Raji (cell line): Measurements from ENCODE around the gene POLR2L.

ENCODE experiments used
- POLR2A ChIP-seq: IDR thresholded peaks from 2 replicates; pipeline ENCODE4 v1.6.1; 2011; ENCODE audit warnings: low read depth, low read length, control low read depth; ENCODE audit not compliant: insufficient read depth

Gene POLR2L

DNA sequence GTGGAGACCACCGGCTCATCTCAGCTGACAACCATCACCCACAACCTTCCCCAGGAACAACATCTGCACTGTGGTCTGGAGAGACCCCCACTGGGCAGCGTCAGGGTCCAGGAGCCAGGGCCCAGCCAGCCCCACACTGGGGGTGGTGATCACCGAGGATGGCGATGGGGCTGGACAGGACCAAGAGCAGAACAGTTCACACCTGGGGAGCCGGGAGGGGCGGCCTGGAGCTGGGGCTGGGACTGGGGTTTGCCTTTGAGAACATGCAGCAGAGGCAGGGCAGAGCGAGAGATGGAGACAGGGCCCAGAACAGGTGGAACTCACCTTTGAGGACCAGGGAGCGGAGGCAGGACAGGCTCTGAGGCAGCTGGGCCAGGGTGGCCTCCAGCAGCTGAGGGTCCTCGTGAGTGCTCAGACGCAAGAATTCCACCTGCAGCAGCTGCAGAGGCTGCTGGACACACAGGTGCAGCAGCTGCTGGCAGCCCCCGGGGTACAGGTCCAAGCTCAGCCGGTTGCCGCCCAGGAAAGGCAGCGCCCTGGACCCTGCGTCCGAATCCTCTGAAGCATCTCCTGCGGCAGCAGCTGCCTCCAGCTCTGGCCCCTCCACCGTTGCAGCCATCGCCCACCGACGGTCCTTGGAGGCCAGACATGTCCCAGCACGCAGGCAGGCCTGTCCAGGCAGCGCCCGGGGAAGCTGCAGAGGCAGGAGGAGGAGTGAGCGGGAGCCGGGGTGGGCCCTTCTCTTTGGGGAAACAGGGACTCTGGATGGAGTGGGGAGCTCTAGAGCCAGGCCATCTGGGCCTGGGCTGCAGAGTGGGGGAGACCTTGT, 38.3 kb downstream of the POLR2L start:
- TF ChIP-seq POLR2A: no peak

DNA sequence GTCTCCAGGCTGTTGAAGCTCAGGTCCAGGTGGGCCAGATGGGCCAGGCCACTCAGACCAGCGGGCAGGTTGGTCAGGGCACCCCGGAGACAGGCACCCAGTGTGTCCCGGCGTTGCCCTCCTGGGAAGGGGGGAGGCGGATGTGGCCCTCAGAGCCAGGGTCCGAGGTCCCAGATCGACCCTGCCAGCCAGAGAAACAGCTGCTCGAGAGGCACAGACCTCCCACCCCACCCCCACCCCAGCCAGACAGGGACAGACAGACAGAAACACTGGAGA, 38.9 kb downstream of the POLR2L start:
- TF ChIP-seq POLR2A: no peak

GRCh38 chr11:802693-803466, 39.4 kb downstream of the POLR2L start:
- no peak for TF ChIP-seq POLR2A

- no peak for TF ChIP-seq POLR2A
Measured at GRCh38 chr11:802018-802617, 40.2 kb downstream of the POLR2L start.

DNA sequence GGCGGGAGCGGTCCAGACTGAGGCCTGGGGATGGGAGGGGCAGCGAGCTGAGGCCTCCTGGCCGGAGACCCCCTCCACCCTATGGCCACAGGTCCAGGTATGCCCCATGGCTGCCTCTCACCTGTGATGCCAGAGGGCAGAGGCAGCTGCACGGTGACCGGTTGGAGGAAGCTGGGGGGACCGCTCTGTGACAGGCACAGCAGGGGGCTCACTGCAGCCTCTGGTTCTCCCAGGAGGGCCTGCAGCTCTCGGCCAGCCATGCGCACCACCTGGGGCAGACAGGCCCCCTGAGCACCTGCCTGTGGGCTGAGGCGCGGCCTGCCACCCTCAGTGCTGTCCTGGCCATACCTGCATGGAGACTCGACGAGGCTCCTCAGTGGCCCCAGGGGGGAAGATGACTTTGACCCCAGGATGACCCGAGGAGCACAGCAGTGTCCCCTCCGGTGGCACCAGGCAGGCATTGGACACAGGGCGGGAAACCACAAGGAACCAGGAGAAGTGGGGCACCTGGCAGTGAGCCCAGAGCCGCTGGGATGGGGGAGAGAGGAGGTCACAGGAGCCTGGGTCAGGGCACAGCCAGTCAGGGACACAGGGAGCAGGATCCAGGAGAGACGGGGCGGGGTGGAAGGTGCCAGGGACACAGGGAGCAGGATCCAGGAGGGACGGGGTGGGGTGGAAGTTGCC, 41.1 kb downstream of the POLR2L start:
- no peak for TF ChIP-seq POLR2A

- TF ChIP-seq POLR2A: no peak
Measured at GRCh38 chr11:800473-800872, 41.9 kb downstream of the POLR2L start.

GRCh38 chr11:799641-800316, 42.5 kb downstream of the POLR2L start:
- no peak for TF ChIP-seq POLR2A

GRCh38 chr11:798093-798713, 44.1 kb downstream of the POLR2L start, which contains the start of gene SLC25A22:
TSS of gene SLC25A22 (minus strand) at chr11:798281. CDS start at chr11:795006, 3,275 bp downstream.
- peak; percentile 60 for TF ChIP-seq POLR2A

- peak; percentile 75; the same call in 1 of the 2 replicates for TF ChIP-seq POLR2A
Measured at GRCh38 chr11:797296-798092, 44.8 kb downstream of the POLR2L start.

DNA sequence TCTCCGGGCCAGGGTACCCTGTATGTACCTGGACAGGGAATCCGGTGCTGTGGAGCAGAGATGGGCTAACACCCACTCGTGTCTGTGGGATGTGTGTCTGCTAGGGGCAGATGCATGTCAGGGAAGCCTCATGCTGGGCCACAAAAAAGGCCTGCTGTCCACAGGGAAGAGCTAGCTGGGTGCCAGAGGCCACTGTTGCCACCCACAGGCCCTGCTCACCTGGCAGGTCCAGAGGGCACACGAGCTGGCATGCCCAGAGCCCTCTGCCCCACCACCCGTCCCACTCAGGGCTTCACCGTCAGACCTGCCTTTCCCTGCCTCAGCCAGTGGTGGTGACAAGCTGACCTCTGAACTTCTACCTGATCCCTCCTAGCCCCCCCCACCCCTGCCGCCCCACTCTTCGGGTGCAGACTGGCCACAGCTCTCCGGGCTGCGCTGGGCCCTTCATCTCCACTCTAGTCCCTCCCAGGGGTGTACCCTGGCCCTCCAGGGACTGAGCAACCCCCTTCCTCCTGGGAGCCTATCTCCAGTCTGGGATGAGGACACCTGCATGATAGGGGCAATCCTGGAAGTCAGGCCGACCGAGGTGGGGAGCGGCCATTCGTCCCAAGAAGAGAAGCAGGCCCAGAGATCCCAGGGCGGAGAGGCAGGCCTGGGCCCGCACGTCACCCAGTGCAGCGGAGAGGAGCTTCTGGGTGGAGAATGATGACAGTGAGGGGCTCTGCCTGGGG, 45.6 kb downstream of the POLR2L start:
- no peak for TF ChIP-seq POLR2A

DNA sequence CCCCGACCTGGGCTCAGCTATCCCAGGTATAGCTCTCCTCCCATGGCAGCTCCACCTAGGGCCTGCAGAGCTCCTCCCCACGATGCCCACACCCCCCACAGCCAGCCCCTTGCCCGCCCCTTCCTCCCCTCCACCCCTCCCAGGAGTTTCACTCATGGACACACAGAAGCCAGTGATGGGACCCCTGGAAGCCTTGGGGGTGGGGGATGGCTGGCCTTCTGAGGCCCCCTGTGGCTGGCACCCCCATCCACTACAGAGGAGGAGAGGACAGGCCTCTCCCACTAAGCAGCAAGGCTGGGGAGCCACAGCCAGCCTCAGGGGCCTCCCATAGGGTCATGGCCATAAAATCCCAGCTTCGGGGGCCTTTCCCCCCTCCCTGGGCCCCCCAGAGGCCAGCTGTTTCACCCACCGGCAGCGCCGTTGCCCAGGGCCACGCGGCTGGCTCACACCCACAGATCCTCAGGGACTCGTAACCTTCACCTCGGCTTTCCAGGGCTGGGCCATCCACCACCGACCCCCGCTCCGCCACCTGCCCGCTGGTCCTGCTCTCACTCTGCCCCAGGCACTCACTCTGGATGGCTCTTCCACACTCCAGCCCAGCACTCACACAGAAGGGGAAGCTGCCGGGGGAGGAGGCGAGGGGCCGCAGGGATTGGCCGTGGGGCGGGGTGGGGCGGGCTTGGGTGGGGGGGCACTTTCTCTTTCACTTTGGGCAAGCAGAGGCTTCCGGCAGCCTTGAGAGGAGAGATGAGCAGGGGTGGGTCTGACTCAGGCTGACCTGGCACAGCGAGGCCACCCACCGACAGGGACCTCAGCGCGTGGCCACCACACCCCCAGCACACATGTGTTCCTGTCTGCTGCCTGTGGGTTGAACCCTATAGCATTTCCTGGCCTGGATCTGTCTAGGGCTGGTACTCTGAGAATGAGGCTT, 46.4 kb downstream of the POLR2L start:
- peak; percentile 73 for TF ChIP-seq POLR2A
